ENCODE measurements around the gene IL6. TPM values are rescaled to one million over a fixed set of nuclear protein-coding genes. Genes with fewer than 3 reads are reported as not detected.

The IL6 gene
- total RNA-seq, 2 donors from 2014 or later = 0.46 to 2.4 TPM

Other genes starting within 250 kb of the IL6 start
- gene STEAP1B, start 227.0 kb upstream of the IL6 start, total RNA-seq = under 1 TPM in 1 of 2 donors, not detected in 1; 0.39 TPM
- 100 to 1,000 TPM; 238 to 244 TPM for gene TOMM7, start 95.6 kb downstream of the IL6 start, total RNA-seq

All from activated T-cell treated with anti-CD3 and anti-CD28 coated beads, Interleukin-2, amount 50 U/mL, for 72 hours (primary cell).